GM23248 (cell line): Measurements from ENCODE around the gene DENND2A.

Experiments used
- EZH2 ChIP-seq: fragments of 200-600 bp; sonication (generic); IDR thresholded peaks from 2 replicates; pipeline ENCODE4 v1.6.1; 2018; ENCODE audit warnings: antibody characterized with exemption, mild to moderate bottlenecking; ENCODE audit not compliant: insufficient read depth, poor library complexity, severe bottlenecking
- EZH2phosphoT487 ChIP-seq: fragments of 200-600 bp; sonication (generic); IDR thresholded peaks from 2 replicates; pipeline ENCODE4 v1.6.1; 2018; ENCODE audit warnings: antibody characterized with exemption, moderate library complexity, mild to moderate bottlenecking, low read depth; ENCODE audit not compliant: insufficient read depth

DNA sequence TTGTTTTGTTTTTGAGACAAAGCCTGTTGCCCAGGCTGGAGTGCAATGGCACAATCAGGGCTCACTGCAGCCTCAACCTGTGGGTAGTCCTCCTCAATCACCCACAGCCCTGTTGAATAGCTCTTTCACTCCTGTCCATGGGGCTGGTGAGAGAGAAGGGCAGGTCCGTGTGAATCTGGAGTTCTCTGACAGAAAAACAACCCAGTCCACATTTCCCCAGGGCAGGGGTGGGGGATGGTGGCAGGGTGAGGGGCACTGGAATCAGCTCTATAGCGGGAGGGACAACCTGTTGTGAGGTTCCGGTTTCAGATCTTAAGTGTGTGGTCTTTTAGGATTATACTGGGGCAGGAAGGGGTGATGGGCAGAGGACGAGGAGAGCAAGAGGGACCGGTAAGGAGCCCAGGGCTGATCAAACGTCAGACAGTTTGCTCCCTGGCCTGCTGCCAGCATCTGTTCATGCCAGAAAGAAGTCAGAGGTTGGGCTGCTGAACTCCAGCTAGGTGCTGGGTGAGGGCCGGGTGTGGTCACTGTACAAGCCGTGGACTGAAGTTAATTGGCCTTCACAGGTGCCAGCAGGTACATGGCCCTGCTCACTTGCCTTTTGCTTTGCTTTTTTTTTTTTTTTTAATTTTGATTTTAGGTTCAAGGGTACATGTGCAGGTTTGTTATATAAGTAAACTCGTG lies 128.2 kb downstream of the DENND2A start:
- TF ChIP-seq EZH2phosphoT487 (no peak), EZH2 (no peak)
